ENCODE measurements around the gene OR5K1. TPM values are rescaled to one million over a fixed set of nuclear protein-coding genes. Genes with fewer than 3 reads are reported as not detected.
A peak's percentile ranks its signal among the peaks of the same experiment; 100 is the strongest.

The OR5K1 gene
- total and polyA plus RNA-seq, 3 experiments from 2014 or later, result not detected

- ChIA-PET POLR2A (interaction anchor here (0.6 kb wide), 1 partner anchor 62 kb away, joined by 3 read pairs; no protein-coding TSS in a partner anchor), CTCF (interaction anchor here (1.0 kb wide), 1 partner anchor 71 kb away, joined by 4 read pairs; no protein-coding TSS in a partner anchor)
- no peaks in the 10 kb centered on the region for H3K9me3 Mint-ChIP-seq
- peaks cover 10 to 31% (median 22%) of the 10 kb centered on the region in 3 donors for H3K4me1 Mint-ChIP-seq
- no peaks in the 10 kb centered on the region for H3K27me3 Mint-ChIP-seq
- peaks cover 7 to 11% (median 10%) of the 10 kb centered on the region in 3 donors for H3K36me3 Mint-ChIP-seq
- no peaks in the 10 kb centered on the region for H3K27me3 ChIP-seq (ENCODE audit: insufficient read depth, low read length, poor library complexity, severe bottlenecking)
- no peak overlapping the region for H3K4me3 Mint-ChIP-seq
- H3K27ac Mint-ChIP-seq, result peak overlapping the region in 1 of 8 donors; percentile 45
- H3K27ac ChIP-seq (ENCODE audit: low read depth, low read length), result no peak overlapping the region
- no peaks in the 10 kb centered on the region for H3K36me3 ChIP-seq (ENCODE audit: insufficient read depth, low read length)
- no peak overlapping the region for H3K4me3 ChIP-seq (ENCODE audit: low read length)
- no peak for DNase-seq
- H3K9me3 ChIP-seq (ENCODE audit: low read length), result no peaks in the 10 kb centered on the region
- H3K4me1 ChIP-seq (ENCODE audit: insufficient read depth, low read length), result no peaks in the 10 kb centered on the region
Observed at GRCh38 chr3:98501270-98501669, 38.3 kb downstream of the OR5K1 start.

DNA sequence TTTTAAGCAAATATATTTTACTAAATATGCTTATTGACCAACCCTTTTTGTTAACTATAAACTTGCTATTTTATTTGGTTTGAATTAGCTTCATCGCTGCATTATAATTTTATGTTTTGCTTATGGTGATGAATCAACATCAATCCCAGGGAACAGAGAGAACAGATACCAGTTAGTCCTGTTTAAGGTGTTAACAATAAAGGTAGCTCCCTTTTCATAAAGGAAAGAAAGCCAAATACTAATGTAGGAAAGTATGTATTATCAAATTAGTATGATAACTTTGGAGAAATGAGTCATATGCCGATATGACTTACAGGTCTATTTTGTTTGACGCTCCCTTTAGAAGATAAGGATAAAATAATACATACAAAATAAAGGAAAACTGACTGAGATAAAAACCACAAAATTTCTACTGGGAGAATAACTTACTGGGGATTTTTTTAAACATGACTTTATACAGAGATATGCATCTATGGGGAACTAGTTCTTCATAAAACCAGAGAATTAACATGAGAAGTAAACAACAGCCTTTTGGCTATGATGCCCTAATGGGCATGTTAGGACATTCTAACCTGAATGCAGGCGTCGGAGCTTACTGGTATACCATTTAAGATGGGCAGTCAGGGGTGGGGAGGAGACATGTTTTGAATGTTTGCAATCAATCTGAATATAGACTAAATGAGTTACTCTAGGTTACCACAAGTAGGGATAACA, 39.0 kb downstream of the OR5K1 start:
- H3K4me1 ChIP-seq (ENCODE audit: insufficient read depth, low read length), result no peaks in the 10 kb centered on the region
- H3K27me3 Mint-ChIP-seq, result no peaks in the 10 kb centered on the region
- H3K4me3 Mint-ChIP-seq, result no peak overlapping the region
- H3K27me3 ChIP-seq (ENCODE audit: insufficient read depth, low read length, poor library complexity, severe bottlenecking), result no peaks in the 10 kb centered on the region
- peaks cover 15 to 18% (median 17%) of the 10 kb centered on the region in 3 donors for H3K36me3 Mint-ChIP-seq
- POLR2A ChIA-PET, result no interaction called here
- no peak overlapping the region for H3K4me3 ChIP-seq (ENCODE audit: low read length)
- peaks cover 10 to 36% (median 22%) of the 10 kb centered on the region in 3 donors for H3K4me1 Mint-ChIP-seq
- no peaks in the 10 kb centered on the region for H3K9me3 ChIP-seq (ENCODE audit: low read length)
- H3K27ac ChIP-seq (ENCODE audit: low read depth, low read length), result no peak overlapping the region
- H3K36me3 ChIP-seq (ENCODE audit: insufficient read depth, low read length), result no peaks in the 10 kb centered on the region
- DNase-seq, result no peak
- CTCF ChIA-PET, result interaction anchor here (1.0 kb wide), 1 partner anchor 71 kb away, joined by 4 read pairs; no protein-coding TSS in a partner anchor
- peak overlapping the region in 4 of 8 donors; percentile 3 to 89 (median 18) for H3K27ac Mint-ChIP-seq
- no peaks in the 10 kb centered on the region for H3K9me3 Mint-ChIP-seq

- H3K4me1 Mint-ChIP-seq, result peaks cover 25 to 55% (median 39%) of the 10 kb centered on the region in 3 donors
- H3K27me3 ChIP-seq (ENCODE audit: insufficient read depth, low read length, poor library complexity, severe bottlenecking), result no peaks in the 10 kb centered on the region
- peak overlapping the region in 1 of 8 donors; percentile 58 for H3K27ac Mint-ChIP-seq
- H3K27me3 Mint-ChIP-seq, result no peaks in the 10 kb centered on the region
- no peak for DNase-seq
- peaks cover 26 to 35% (median 29%) of the 10 kb centered on the region in 3 donors for H3K36me3 Mint-ChIP-seq
- no peaks in the 10 kb centered on the region for H3K9me3 Mint-ChIP-seq
- ChIA-PET CTCF (no interaction called here), POLR2A (no interaction called here)
- no peaks in the 10 kb centered on the region for H3K4me1 ChIP-seq (ENCODE audit: insufficient read depth, low read length)
- no peaks in the 10 kb centered on the region for H3K36me3 ChIP-seq (ENCODE audit: insufficient read depth, low read length)
- no peak overlapping the region for H3K27ac ChIP-seq (ENCODE audit: low read depth, low read length)
- H3K4me3 ChIP-seq (ENCODE audit: low read length), result no peak overlapping the region
- no peaks in the 10 kb centered on the region for H3K9me3 ChIP-seq (ENCODE audit: low read length)
- H3K4me3 Mint-ChIP-seq, result no peak overlapping the region
Observed at GRCh38 chr3:98504539-98504938, 41.5 kb downstream of the OR5K1 start.

DNA sequence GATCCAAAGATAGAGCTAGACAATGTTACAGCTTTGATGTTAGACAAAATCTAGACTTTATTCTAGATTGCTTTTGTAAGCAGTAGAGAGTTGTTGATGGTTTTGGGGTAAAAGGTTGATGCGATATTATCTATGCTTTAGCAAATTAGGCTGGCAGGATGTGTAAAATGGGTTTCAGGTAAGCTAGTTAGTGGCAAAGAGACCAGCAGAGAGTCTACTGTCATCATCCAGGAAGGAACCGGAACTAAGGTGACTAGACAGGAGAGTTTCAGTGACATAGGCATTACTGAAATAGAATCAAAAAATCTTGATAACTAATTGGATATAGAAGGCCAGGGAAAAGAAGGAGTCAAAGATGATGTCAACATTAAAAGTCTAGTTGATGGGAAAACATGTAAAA, 45.6 kb downstream of the OR5K1 start:
- no peaks in the 10 kb centered on the region for H3K4me1 ChIP-seq (ENCODE audit: insufficient read depth, low read length)
- no peak overlapping the region for H3K4me3 Mint-ChIP-seq
- no peak for DNase-seq
- peaks cover 35 to 72% (median 61%) of the 10 kb centered on the region in 3 donors for H3K4me1 Mint-ChIP-seq
- H3K27me3 Mint-ChIP-seq, result no peaks in the 10 kb centered on the region
- H3K27me3 ChIP-seq (ENCODE audit: insufficient read depth, low read length, poor library complexity, severe bottlenecking), result no peaks in the 10 kb centered on the region
- no peaks in the 10 kb centered on the region for H3K9me3 ChIP-seq (ENCODE audit: low read length)
- ChIA-PET CTCF (interaction anchor here (1.2 to 1.8 kb wide), 2 partner anchors 57 to 64 kb away, joined by 3 to 5 read pairs; no protein-coding TSS in a partner anchor), POLR2A (interaction anchor here (0.7 to 2.1 kb wide), 5 partner anchors 14 to 76 kb away, joined by 3 to 5 read pairs (median 3); partner anchors contain the start of gene CLDND1)
- no peak overlapping the region for H3K27ac ChIP-seq (ENCODE audit: low read depth, low read length)
- H3K4me3 ChIP-seq (ENCODE audit: low read length), result no peak overlapping the region
- H3K36me3 Mint-ChIP-seq, result peaks cover 35 to 66% (median 40%) of the 10 kb centered on the region in 3 donors
- H3K9me3 Mint-ChIP-seq, result no peaks in the 10 kb centered on the region
- peak overlapping the region in 7 of 8 donors; percentile 11 to 81 (median 52) for H3K27ac Mint-ChIP-seq
- H3K36me3 ChIP-seq (ENCODE audit: insufficient read depth, low read length), result no peaks in the 10 kb centered on the region

DNA sequence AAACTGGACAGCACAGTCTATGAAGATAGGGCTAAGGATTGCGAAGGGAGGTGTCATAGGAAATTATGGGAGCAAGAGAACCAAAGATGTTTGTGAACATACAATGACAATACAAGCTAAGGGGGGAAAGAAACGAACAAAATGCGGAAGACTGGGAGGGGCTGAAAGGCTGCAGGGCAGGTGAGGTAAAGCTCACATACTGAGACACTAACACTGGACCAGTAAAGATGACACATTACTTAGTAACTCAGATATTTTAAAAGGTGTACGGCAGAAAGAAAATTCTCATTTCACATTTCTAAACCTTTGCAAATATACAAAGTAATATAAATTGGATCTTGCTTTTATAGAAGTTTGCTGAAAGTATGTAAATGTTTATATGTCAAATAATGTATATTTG, 49.6 kb downstream of the OR5K1 start:
- no peak for DNase-seq
- Mint-ChIP-seq H3K27ac (peak overlapping the region in 2 of 8 donors; percentile 30 to 91), H3K4me3 (no peak overlapping the region), H3K4me1 (peaks cover 59 to 92% (median 92%) of the 10 kb centered on the region in 3 donors), H3K36me3 (peaks cover 22 to 87% (median 46%) of the 10 kb centered on the region in 3 donors), H3K27me3 (no peaks in the 10 kb centered on the region), H3K9me3 (no peaks in the 10 kb centered on the region)
- peaks cover 15% of the 10 kb centered on the region for H3K36me3 ChIP-seq (ENCODE audit: insufficient read depth, low read length)
- no peaks in the 10 kb centered on the region for H3K27me3 ChIP-seq (ENCODE audit: insufficient read depth, low read length, poor library complexity, severe bottlenecking)
- no peaks in the 10 kb centered on the region for H3K9me3 ChIP-seq (ENCODE audit: low read length)
- H3K4me3 ChIP-seq (ENCODE audit: low read length), result no peak overlapping the region
- H3K27ac ChIP-seq (ENCODE audit: low read depth, low read length), result no peak overlapping the region
- ChIA-PET POLR2A (interaction anchor here (1.4 to 1.9 kb wide), 2 partner anchors 10 to 60 kb away, joined by 7 read pairs; partner anchors contain the start of gene CLDND1), CTCF (interaction anchor here (1.5 to 2.0 kb wide), 2 partner anchors 11 to 90 kb away, joined by 3 to 6 read pairs; partner anchors contain the start of gene CLDND1)
- H3K4me1 ChIP-seq (ENCODE audit: insufficient read depth, low read length), result no peaks in the 10 kb centered on the region

DNA sequence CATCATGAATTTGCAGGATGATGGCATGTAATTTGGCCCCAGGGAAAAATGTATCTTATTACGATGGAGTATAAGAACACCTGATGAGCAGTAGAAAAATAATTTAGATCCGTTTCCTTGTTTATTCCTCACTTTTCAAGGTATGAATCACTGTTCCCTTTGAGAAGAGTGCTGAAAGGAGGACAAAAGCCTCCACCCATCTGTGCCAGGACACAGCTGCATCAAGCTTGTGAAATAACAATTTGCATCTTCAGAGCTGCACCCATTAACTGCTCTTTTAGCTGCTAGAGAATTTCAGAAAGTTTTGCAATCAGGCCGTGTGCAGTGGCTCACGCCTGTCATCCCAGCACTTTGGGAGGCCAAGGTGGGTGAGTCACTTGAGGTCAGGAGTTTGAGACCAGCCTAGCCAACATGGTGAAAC, 50.1 kb downstream of the OR5K1 start:
- POLR2A ChIA-PET, result interaction anchor here (1.4 to 1.9 kb wide), 2 partner anchors 10 to 59 kb away, joined by 7 read pairs; partner anchors contain the start of gene CLDND1
- Histone ChIP-seq H3K36me3 (ENCODE audit: insufficient read depth, low read length) (peaks cover 15% of the 10 kb centered on the region), H3K27me3 (ENCODE audit: insufficient read depth, low read length, poor library complexity, severe bottlenecking) (no peaks in the 10 kb centered on the region), H3K4me3 (ENCODE audit: low read length) (no peak overlapping the region), H3K9me3 (ENCODE audit: low read length) (no peaks in the 10 kb centered on the region), H3K27ac (ENCODE audit: low read depth, low read length) (no peak overlapping the region), H3K4me1 (ENCODE audit: insufficient read depth, low read length) (peaks cover 2% of the 10 kb centered on the region)
- Mint-ChIP-seq H3K4me1 (peaks cover 62 to 95% (median 94%) of the 10 kb centered on the region in 3 donors), H3K27me3 (no peaks in the 10 kb centered on the region), H3K36me3 (peaks cover 22 to 88% (median 44%) of the 10 kb centered on the region in 3 donors), H3K27ac (peak overlapping the region in 2 of 8 donors; percentile 8 to 20), H3K4me3 (no peak overlapping the region), H3K9me3 (no peaks in the 10 kb centered on the region)
- CTCF ChIA-PET, result interaction anchor here (1.5 to 2.0 kb wide), 2 partner anchors 10 to 89 kb away, joined by 3 to 6 read pairs; partner anchors contain the start of gene CLDND1
- DNase-seq, result no peak

GRCh38 chr3:98513736-98514135, 50.7 kb downstream of the OR5K1 start:
- H3K36me3 Mint-ChIP-seq, result peaks cover 16 to 88% (median 45%) of the 10 kb centered on the region in 3 donors
- Histone ChIP-seq H3K27me3 (ENCODE audit: insufficient read depth, low read length, poor library complexity, severe bottlenecking) (no peaks in the 10 kb centered on the region), H3K4me3 (ENCODE audit: low read length) (no peak overlapping the region), H3K4me1 (ENCODE audit: insufficient read depth, low read length) (peaks cover 8% of the 10 kb centered on the region), H3K9me3 (ENCODE audit: low read length) (no peaks in the 10 kb centered on the region), H3K36me3 (ENCODE audit: insufficient read depth, low read length) (peaks cover 21% of the 10 kb centered on the region), H3K27ac (ENCODE audit: low read depth, low read length) (no peak overlapping the region)
- peak overlapping the region in 3 of 8 donors; percentile 6 to 46 (median 12) for H3K27ac Mint-ChIP-seq
- DNase-seq, result no peak
- no peaks in the 10 kb centered on the region for H3K27me3 Mint-ChIP-seq
- H3K4me3 Mint-ChIP-seq, result no peak overlapping the region
- peaks cover 62 to 95% (median 94%) of the 10 kb centered on the region in 3 donors for H3K4me1 Mint-ChIP-seq
- ChIA-PET CTCF (interaction anchor here (1.5 kb wide), 2 partner anchors 59 to 89 kb away, joined by 3 to 7 read pairs; no protein-coding TSS in a partner anchor), POLR2A (interaction anchor here (0.7 to 1.9 kb wide), 5 partner anchors 9 to 132 kb away, joined by 3 to 7 read pairs (median 4); partner anchors contain the start of gene CLDND1)
- H3K9me3 Mint-ChIP-seq, result no peaks in the 10 kb centered on the region
